GM12878 (cell line): ENCODE data around the gene PSMG3. TPM values are rescaled to one million over a fixed set of nuclear protein-coding genes. Genes with fewer than 3 reads are reported as not detected.

Experiments
- ATAC-seq: fragments of 200-7000 bp; cut with Tn5 transposase; 3 replicates; pipeline ENCODE4 v1.9.1; 2020; ENCODE audit warnings: mild to moderate bottlenecking, moderate library complexity
- BruUV-seq: library from RNA; stranded (reverse); fragments of 400-500 nt; replicated peaks from 2 replicates; lab custom pipeline; 2021; lab: Mats Ljungman, UMichigan
- CTCF ChIA-PET: fragments of 300-600 bp; sonication (Branson Sonifier 250); formaldehyde crosslinking; extraction: SDS; loops from one replicate; lab custom pipeline; 2021; ENCODE audit warnings: inconsistent platforms; lab: Yijun Ruan, JAX
- POLR2A ChIA-PET: fragments of 350-600 bp; formaldehyde crosslinking; extraction: SDS; loops from one replicate; lab custom pipeline; 2021; ENCODE audit warnings: inconsistent platforms; lab: Charles Lee
- RAD21 ChIA-PET: fragments of 300-600 bp; sonication (Branson Sonifier 250); formaldehyde crosslinking; loops from one replicate; lab custom pipeline; 2023; ENCODE audit warnings: antibody characterized with exemption; ENCODE audit not compliant: unreplicated experiment; lab: Charles Lee
- SMC1A ChIA-PET: fragments of 300-600 bp; sonication (Branson Sonifier 250); formaldehyde crosslinking; loops from one replicate; lab custom pipeline; 2023; ENCODE audit not compliant: unreplicated experiment, uncharacterized antibody; lab: Charles Lee
- DNase-seq: peaks from one replicate; pipeline ENCODE4 v3.0.0-alpha.2; 2011; ENCODE audit warnings: low read depth, low spot score
- FAIRE-seq: peaks from 3 replicates; lab custom pipeline; 2011; peaks lifted over from hg19 to GRCh38; lab: Jason Lieb, UNC
- H2AFZ ChIP-seq: 2 replicates; pipeline ENCODE4 v1.6.0; 2011; ENCODE audit warnings: low read depth, low read length, control low read depth; ENCODE audit not compliant: control insufficient read depth
- H3K27ac ChIP-seq: 2 replicates; pipeline ENCODE4 v1.5.1; 2011; ENCODE audit warnings: control low read depth; ENCODE audit not compliant: control insufficient read depth, insufficient read depth
- H3K27me3 ChIP-seq, 2 experiments: replicated peaks in 1 of 2; 2 replicates each; pipeline versions ENCODE4 v1.6.0 to v1.6.1; 2011; ENCODE audit warnings: low read length in 1 of 2; ENCODE audit not compliant: control insufficient read depth in 2 of 2, insufficient read depth in 2 of 2
- H3K36me3 ChIP-seq, 2 experiments: 2 replicates each; pipeline ENCODE4 v1.5.1; 2011; ENCODE audit warnings: low read length in 1 of 2; ENCODE audit not compliant: control insufficient read depth in 2 of 2, insufficient read depth in 2 of 2
- H3K4me1 ChIP-seq: 2 replicates; pipeline ENCODE4 v1.6.1; 2011; ENCODE audit warnings: mild to moderate bottlenecking, low read length, moderate library complexity, mixed read lengths; ENCODE audit not compliant: control insufficient read depth, insufficient read depth
- H3K4me2 ChIP-seq: 2 replicates; pipeline ENCODE4 v1.6.0; 2011; ENCODE audit warnings: control low read depth; ENCODE audit not compliant: control insufficient read depth, insufficient read depth
- H3K4me3 ChIP-seq: fragments of 200-600 bp; sonication (generic); 2 replicates; pipeline ENCODE4 v1.5.1; 2016
- H3K79me2 ChIP-seq: 2 replicates; pipeline ENCODE4 v1.6.0; 2011; ENCODE audit warnings: low read length; ENCODE audit not compliant: control insufficient read depth, insufficient read depth
- H3K9ac ChIP-seq: 2 replicates; pipeline ENCODE4 v1.8.0; 2011; ENCODE audit warnings: low read length, control low read depth, mixed read lengths; ENCODE audit not compliant: control insufficient read depth, insufficient read depth
- H3K9me3 ChIP-seq: replicated peaks from 3 replicates; pipeline ENCODE4 v1.5.1; 2011; ENCODE audit warnings: mild to moderate bottlenecking, low read length; ENCODE audit not compliant: control insufficient read depth, insufficient read depth
- H4K20me1 ChIP-seq: 2 replicates; pipeline ENCODE4 v1.6.0; 2011; ENCODE audit not compliant: control insufficient read depth, insufficient read depth
- FOXM1 ChIP-seq: IDR thresholded peaks from 2 replicates; pipeline ENCODE4 v1.6.1; 2012; ENCODE audit warnings: low read depth, mild to moderate bottlenecking, inconsistent platforms, low read length, moderate library complexity
- HCFC1 ChIP-seq: fragments of 150-350 bp; IDR thresholded peaks from 2 replicates; pipeline ENCODE4 v1.6.1; 2014; ENCODE audit warnings: low read length
- IKZF1 ChIP-seq: fragments of 450-650 bp; conservative IDR thresholded peaks from 2 replicates; pipeline ENCODE4 v1.6.1; 2017; ENCODE audit warnings: antibody characterized with exemption, mild to moderate bottlenecking
- LARP7 ChIP-seq: fragments of 450-650 bp; IDR thresholded peaks from 2 replicates; pipeline ENCODE4 v1.6.1; 2017; ENCODE audit warnings: mild to moderate bottlenecking
- MAX ChIP-seq: IDR thresholded peaks from 2 replicates; pipeline ENCODE4 v1.6.1; 2012; ENCODE audit warnings: low read depth, low read length, improper control_type of control experiment
- SMARCA5 ChIP-seq: fragments of 450-650 bp; IDR thresholded peaks from 2 replicates; pipeline ENCODE4 v1.6.1; 2017; ENCODE audit warnings: mild to moderate bottlenecking
- WGBS: methylation state at CpG from one replicate; pipeline ENCODE4 v1.1.6; 2016; ENCODE audit warnings: low lambda C conversion rate; ENCODE audit not compliant: insufficient replicate concordance, insufficient coverage; ENCODE audit errors: missing lambda C conversion rate; 5-methylcytosine and 5-hydroxymethylcytosine counted together
- in situ Hi-C: fragments of 300-500 bp; cut with MboI; formaldehyde crosslinking; loops from 9 replicates; pipeline ENCODE4 v1.14.3; 2018; ENCODE audit warnings: mixed read lengths
- intact Hi-C: fragments of 100-400 bp; cut with micrococcal nuclease; formaldehyde crosslinking; loops from one replicate; pipeline ENCODE4 v1.14.2; 2022; ENCODE audit not compliant: unreplicated experiment
- polyA plus RNA-seq, 11 experiments: library from polyadenylated mRNA; depleted of rRNA in 4 of 11; unstranded in 6 of 11; stranded (reverse) in 5 of 11; fragments of >200 nt; fragmentation: Nextera tagmentation in 4 of 11; fragmentation: Illumina TruSeq in 1 of 11; extraction: Ambion mirVana in 4 of 11; extraction: Trizol in 1 of 11; gene quantifications; 1 replicate in 1 of 11; 2 replicates in 10 of 11; pipeline versions ENCODE4 v1.2.1 to v1.2.3, GENCODE V29; 2011 to 2016; ENCODE audit warnings: inconsistent platforms in 2 of 11, missing spikeins in 2 of 11, low read depth in 1 of 11
- total RNA-seq, 4 experiments: library from RNA; depleted of rRNA in 3 of 4; stranded (reverse); fragments of >200 nt in 3 of 4; fragmentation: Illumina TruSeq in 1 of 4; extraction: Trizol in 1 of 4; gene quantifications; 2 replicates each; pipeline versions ENCODE4 v1.2.1 to v1.2.3, GENCODE V29; 2013 to 2021
- TF ChIP-seq, protein P1 (sequence below): fragments of 450-650 bp; IDR thresholded peaks from 2 replicates; pipeline ENCODE4 v1.6.1; 2018; ENCODE audit warnings: mild to moderate bottlenecking, low read depth, moderate library complexity; ENCODE audit not compliant: partially characterized antibody
- TF ChIP-seq, protein P2 (sequence below): IDR thresholded peaks from 2 replicates; pipeline ENCODE4 v1.6.1; 2011; ENCODE audit warnings: low read depth, low read length, improper control_type of control experiment, borderline replicate concordance
- TF ChIP-seq, protein P3 (sequence below): fragments of 450-650 bp; IDR thresholded peaks from 2 replicates; pipeline ENCODE4 v1.6.1; 2017; ENCODE audit warnings: antibody characterized with exemption, mild to moderate bottlenecking, moderate library complexity
- TF ChIP-seq, protein P4 (sequence below): fragments of 450-650 bp; formaldehyde crosslinking; IDR thresholded peaks from 2 replicates; pipeline ENCODE4 v1.5.0; 2022; ENCODE audit warnings: mild to moderate bottlenecking, missing genetic modification characterization

Gene PSMG3
- total and polyA plus RNA-seq, 10 of the 15 experiments (the other 5 are each of a cell fraction or from before 2014, with no cell fraction given): 23.9 to 115 (median 60.6) TPM

DNA sequence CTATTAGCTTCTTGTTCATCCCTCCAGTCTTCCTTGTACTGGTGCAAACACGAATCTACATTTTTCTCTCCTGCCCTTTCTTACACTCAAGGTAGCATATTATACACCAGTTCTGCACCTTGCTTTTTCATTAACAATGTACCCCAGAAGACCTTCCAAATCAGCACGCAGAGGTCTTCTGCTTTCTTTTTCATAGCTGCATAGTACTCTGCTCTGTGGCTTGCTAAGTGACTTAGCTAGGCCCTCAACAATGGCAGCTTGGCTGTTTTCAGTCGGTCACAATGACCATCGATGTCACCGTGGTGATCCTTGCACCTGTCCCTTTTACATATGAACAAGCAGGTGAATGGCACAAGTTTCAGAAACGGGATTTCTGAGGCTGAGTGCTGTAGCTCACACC, 44.4 kb downstream of the PSMG3 start:
- FAIRE-seq: no peak
- WGBS: 59% methylated on average over 6 of the region's 6 CpGs
- RAD21 ChIA-PET: no interaction called here
- no peak for ATAC-seq
- CTCF ChIA-PET: no interaction called here
- no peak for DNase-seq
- no peaks in the 10 kb centered on the region for H3K27me3 ChIP-seq
- no peak overlapping the region for H3K4me3 ChIP-seq
- H3K4me2 ChIP-seq: no peak overlapping the region
- no peak overlapping the region for H2AFZ ChIP-seq
- POLR2A ChIA-PET: no interaction called here
- no peaks in the 10 kb centered on the region; the same call in 1 of the 2 replicates for H3K79me2 ChIP-seq
- SMC1A ChIA-PET: interaction anchor here (1.0 kb wide), 1 partner anchor 52 kb away, joined by 3 read pairs; no protein-coding TSS in a partner anchor
- no peaks in the 10 kb centered on the region; the same call in 2 of the 3 replicates for H3K9me3 ChIP-seq
- in situ Hi-C loops: no loop called here
- H4K20me1 ChIP-seq: no peaks in the 10 kb centered on the region
- H3K9ac ChIP-seq: no peak overlapping the region
- H3K36me3 ChIP-seq: no peaks in the 10 kb centered on the region
- BruUV-seq: no TSS peak
- no peak overlapping the region for H3K27ac ChIP-seq
- TF ChIP-seq FOXM1: no peak
- TF ChIP-seq, protein P1, sequence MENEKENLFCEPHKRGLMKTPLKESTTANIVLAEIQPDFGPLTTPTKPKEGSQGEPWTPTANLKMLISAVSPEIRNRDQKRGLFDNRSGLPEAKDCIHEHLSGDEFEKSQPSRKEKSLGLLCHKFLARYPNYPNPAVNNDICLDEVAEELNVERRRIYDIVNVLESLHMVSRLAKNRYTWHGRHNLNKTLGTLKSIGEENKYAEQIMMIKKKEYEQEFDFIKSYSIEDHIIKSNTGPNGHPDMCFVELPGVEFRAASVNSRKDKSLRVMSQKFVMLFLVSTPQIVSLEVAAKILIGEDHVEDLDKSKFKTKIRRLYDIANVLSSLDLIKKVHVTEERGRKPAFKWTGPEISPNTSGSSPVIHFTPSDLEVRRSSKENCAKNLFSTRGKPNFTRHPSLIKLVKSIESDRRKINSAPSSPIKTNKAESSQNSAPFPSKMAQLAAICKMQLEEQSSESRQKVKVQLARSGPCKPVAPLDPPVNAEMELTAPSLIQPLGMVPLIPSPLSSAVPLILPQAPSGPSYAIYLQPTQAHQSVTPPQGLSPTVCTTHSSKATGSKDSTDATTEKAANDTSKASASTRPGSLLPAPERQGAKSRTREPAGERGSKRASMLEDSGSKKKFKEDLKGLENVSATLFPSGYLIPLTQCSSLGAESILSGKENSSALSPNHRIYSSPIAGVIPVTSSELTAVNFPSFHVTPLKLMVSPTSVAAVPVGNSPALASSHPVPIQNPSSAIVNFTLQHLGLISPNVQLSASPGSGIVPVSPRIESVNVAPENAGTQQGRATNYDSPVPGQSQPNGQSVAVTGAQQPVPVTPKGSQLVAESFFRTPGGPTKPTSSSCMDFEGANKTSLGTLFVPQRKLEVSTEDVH: no peak
- no peak for TF ChIP-seq SMARCA5
- TF ChIP-seq, protein P2, sequence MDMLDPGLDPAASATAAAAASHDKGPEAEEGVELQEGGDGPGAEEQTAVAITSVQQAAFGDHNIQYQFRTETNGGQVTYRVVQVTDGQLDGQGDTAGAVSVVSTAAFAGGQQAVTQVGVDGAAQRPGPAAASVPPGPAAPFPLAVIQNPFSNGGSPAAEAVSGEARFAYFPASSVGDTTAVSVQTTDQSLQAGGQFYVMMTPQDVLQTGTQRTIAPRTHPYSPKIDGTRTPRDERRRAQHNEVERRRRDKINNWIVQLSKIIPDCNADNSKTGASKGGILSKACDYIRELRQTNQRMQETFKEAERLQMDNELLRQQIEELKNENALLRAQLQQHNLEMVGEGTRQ: no peak
- TF ChIP-seq, protein P3, sequence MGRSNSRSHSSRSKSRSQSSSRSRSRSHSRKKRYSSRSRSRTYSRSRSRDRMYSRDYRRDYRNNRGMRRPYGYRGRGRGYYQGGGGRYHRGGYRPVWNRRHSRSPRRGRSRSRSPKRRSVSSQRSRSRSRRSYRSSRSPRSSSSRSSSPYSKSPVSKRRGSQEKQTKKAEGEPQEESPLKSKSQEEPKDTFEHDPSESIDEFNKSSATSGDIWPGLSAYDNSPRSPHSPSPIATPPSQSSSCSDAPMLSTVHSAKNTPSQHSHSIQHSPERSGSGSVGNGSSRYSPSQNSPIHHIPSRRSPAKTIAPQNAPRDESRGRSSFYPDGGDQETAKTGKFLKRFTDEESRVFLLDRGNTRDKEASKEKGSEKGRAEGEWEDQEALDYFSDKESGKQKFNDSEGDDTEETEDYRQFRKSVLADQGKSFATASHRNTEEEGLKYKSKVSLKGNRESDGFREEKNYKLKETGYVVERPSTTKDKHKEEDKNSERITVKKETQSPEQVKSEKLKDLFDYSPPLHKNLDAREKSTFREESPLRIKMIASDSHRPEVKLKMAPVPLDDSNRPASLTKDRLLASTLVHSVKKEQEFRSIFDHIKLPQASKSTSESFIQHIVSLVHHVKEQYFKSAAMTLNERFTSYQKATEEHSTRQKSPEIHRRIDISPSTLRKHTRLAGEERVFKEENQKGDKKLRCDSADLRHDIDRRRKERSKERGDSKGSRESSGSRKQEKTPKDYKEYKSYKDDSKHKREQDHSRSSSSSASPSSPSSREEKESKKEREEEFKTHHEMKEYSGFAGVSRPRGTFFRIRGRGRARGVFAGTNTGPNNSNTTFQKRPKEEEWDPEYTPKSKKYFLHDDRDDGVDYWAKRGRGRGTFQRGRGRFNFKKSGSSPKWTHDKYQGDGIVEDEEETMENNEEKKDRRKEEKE: no peak
- TF ChIP-seq LARP7: no peak
- no peak for TF ChIP-seq MAX
- TF ChIP-seq, protein P4, sequence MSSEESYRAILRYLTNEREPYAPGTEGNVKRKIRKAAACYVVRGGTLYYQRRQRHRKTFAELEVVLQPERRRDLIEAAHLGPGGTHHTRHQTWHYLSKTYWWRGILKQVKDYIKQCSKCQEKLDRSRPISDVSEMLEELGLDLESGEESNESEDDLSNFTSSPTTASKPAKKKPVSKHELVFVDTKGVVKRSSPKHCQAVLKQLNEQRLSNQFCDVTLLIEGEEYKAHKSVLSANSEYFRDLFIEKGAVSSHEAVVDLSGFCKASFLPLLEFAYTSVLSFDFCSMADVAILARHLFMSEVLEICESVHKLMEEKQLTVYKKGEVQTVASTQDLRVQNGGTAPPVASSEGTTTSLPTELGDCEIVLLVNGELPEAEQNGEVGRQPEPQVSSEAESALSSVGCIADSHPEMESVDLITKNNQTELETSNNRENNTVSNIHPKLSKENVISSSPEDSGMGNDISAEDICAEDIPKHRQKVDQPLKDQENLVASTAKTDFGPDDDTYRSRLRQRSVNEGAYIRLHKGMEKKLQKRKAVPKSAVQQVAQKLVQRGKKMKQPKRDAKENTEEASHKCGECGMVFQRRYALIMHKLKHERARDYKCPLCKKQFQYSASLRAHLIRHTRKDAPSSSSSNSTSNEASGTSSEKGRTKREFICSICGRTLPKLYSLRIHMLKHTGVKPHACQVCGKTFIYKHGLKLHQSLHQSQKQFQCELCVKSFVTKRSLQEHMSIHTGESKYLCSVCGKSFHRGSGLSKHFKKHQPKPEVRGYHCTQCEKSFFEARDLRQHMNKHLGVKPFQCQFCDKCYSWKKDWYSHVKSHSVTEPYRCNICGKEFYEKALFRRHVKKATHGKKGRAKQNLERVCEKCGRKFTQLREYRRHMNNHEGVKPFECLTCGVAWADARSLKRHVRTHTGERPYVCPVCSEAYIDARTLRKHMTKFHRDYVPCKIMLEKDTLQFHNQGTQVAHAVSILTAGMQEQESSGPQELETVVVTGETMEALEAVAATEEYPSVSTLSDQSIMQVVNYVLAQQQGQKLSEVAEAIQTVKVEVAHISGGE (CRISPR knock-in tag): no peak
- TF ChIP-seq HCFC1: no peak
- no peak for TF ChIP-seq IKZF1
- intact Hi-C loops: no loop called here
- no peaks in the 10 kb centered on the region for H3K4me1 ChIP-seq
